ENCODE results near the gene ISG15.

The ISG15 gene

GRCh38 chr1:1059494-1060280, 46.4 kb downstream of the ISG15 start:
- DNase-seq (ENCODE audit: low read depth, low spot score): no peak

GRCh38 chr1:1060281-1061000, 47.1 kb downstream of the ISG15 start:
- DNase-seq (ENCODE audit: low read depth, low spot score): no peak

- DNase-seq (ENCODE audit: low read depth, low spot score): no peak
These were observed 48.5 kb downstream of the ISG15 start for GRCh38 chr1:1061682-1062345.

GRCh38 chr1:1062348-1063163, 49.3 kb downstream of the ISG15 start:
- DNase-seq (ENCODE audit: low read depth, low spot score): no peak

DNA sequence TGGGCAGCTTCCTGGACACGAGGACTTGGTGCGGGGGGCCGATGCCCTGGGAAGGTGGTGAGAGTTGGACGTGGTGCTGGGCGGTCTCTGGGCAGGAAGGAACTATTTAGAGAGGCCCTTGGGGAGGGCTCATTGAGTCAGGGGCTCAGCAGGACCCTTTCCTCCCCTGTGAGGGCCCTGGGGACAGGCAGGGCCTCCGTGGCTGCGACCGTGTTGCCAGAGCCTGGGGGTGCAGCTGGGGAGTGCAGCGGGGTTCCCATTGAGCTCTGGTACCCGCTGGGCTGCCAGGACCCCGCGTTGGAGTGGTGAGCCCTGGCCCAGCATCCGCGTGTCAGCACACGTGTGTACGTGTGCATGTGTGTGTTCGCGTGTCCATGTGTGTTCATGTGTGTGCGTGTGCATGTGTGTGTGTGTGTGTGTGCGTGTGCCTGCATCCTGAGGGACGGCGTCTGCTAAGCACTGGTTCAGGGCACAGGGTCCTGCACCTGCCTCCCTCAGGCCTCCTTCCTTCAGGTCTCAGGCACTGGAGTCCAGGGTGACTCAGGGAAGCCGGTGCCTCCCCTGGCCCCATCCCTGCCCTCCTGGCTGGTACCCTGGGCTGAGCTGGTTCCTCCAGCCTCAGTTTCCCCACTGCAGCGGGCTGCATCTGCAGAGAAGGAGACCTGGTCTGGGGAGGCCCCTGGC, 50.1 kb downstream of the ISG15 start:
- DNase-seq (ENCODE audit: low read depth, low spot score): no peak
